DMS114 treated with DMSO at 0.1 percent for 48 hours (cell line): Measurements from ENCODE around the gene ANKFY1.

Experiments
- DNase-seq: peaks from one replicate; lab custom pipeline; 2025; ENCODE audit not compliant: unreplicated experiment; lab: John Stamatoyannopoulos, UW

Gene ANKFY1

DNA sequence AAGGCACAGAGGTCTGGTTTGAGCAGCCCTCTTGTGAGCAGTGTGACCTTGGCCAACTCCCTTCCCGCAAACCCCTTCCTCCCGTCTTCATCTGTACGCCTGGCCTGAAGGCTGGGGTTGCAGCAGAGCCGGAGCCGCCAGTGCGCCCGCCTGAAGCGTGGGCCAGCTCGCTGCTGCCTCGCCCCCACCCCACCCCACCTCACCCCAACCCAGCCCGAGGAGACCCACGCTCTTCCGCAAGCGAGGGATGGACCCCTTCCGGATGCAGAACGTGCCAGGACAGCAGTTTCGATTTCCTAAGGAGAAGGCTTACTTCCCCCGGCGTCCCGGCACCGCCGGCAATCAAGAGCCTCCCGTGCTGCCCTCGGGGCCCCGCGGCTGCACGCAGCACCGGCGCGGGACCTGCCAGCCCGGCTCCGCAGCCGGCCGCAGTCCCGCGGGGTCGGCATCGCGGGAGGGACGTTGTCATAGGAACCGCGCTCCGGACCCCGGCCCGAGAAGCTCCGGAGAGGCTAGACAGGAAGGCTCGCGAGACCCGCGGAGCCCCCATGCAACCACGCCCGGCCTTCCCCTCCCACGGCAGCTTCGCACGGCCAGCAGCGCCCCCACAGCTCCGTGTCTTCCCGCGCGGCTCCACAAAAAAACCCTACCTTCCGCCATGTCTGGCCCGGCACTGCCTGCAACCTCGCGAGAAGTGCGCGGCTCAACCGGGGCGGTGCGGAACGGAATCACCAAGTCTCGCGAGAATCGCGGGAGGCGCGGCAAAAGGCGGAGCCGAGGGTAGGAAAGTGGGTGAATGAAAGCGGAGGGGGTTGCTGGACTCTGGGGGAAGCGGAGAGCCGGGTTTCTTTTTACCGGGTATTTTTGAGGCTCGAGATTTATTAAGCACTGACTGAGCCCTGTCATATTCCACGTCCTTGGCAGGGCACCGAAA lies at the start of gene ANKFY1:
TSS of gene ANKFY1 (minus strand) at position 698 of the 934 bp plus-strand sequence. CDS start at position 660, 38 bp downstream.
- DNase-seq = peak; percentile 87

DNA sequence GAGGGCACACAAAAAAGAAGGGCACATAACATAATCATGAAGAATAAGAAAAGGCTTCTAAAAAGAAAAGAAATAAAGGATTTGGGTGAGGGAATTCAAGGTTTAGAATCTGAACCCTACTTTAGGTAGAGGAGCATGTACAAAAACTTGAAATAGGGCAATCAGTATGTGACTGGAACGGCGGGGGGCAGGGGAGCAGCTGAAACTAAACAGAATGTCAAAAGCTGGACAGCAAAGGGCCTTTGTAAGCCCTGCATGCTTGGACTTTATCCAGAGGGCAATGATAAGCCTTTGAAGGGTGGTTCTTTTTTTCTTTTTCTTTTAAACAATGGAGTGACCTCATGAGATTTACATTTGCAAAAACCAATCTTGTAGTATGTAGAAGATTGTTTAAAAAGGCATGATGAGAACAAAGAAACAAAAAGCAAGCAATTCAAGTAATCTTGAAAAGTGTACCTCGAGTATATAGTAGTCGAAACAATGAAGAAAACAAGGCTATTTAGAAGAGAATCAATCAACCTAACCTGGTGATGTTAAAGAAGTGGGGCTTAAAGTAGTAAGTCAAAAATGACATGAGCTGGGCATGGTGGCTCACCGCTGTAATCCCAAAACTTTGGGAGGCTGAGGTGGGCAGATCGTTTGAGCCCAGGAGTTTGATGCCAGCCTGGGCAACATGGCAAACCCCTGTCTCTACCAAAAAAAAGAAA lies 46.7 kb upstream of the ANKFY1 start:
- DNase-seq = no peak

DNA sequence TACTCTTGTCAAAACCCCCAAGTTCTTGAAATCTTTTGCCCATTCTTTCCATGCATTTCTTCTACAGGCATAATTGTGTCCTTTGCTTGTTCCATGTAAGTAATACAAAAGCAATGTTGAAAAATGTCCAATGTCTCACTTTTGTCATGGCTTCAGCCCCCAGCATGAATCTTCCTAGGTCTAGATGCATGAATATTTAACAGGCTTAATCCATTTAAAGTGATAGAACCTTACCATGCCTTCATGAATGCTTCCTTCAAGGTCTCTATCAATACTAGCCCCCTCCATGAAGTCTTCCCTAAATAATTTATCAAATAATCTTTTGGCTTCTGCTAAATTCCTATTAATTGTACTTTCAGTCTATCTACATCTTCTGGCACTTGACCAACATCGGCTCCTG lies 46.1 kb upstream of the ANKFY1 start:
- DNase-seq = no peak

GRCh38 chr17:4307179-4307930 lies 43.6 kb upstream of the ANKFY1 start:
- no peak for DNase-seq

DNA sequence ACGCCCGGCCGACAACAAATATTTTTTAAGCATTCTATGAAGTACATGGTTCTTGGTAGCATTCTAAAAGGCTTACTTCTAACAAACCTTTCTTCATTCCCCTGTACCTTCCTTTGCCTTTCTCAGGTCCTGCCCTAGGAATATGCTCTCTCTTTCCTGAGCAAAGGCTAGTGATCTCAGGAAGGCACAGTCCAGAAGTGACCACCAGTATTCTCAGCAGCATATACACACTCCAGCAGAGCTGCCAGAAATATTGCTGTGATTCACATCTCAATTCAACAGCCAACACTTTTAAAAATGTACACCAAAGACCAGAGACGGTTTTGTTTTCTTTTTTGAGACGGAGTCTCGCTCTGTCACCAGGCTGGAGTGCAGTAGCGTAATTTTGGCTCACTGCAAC lies 41.4 kb upstream of the ANKFY1 start:
- no peak for DNase-seq

- DNase-seq = peak; percentile 32
These were observed 40.7 kb upstream of the ANKFY1 start for GRCh38 chr17:4304417-4305027.

DNA sequence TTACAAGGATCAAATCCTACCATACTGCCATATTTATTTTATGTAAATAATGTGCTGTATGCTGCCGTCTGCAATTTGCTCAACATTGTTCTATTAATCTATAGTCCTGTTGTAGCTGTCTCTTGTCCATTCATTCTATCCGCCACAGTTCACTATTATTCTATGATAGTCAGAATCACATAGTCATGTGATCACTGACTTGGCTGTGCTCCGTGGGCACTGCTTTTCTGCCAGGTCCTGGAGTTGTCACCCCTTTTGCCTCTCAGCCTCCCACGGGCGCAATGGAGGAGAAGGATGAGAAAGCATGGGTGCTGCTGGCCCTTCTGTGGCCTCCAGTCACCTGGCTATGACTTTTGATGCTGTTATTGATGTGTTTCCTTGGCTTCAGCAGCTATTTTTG lies 37.3 kb upstream of the ANKFY1 start:
- no peak for DNase-seq

- DNase-seq = no peak
These were observed 33.6 kb upstream of the ANKFY1 start for GRCh38 chr17:4297351-4297750.

- DNase-seq = no peak
These were observed 31.9 kb upstream of the ANKFY1 start for GRCh38 chr17:4295686-4296085.

- no peak for DNase-seq
These were observed 29.8 kb upstream of the ANKFY1 start for GRCh38 chr17:4293572-4293971.

GRCh38 chr17:4287710-4288109 lies 23.9 kb upstream of the ANKFY1 start:
- no peak for DNase-seq

GRCh38 chr17:4276514-4276913 lies 12.7 kb upstream of the ANKFY1 start:
- DNase-seq = no peak

GRCh38 chr17:4272972-4273368 lies 9.2 kb upstream of the ANKFY1 start:
- DNase-seq = no peak

GRCh38 chr17:4272213-4272971 lies 8.6 kb upstream of the ANKFY1 start:
- DNase-seq = no peak

DNA sequence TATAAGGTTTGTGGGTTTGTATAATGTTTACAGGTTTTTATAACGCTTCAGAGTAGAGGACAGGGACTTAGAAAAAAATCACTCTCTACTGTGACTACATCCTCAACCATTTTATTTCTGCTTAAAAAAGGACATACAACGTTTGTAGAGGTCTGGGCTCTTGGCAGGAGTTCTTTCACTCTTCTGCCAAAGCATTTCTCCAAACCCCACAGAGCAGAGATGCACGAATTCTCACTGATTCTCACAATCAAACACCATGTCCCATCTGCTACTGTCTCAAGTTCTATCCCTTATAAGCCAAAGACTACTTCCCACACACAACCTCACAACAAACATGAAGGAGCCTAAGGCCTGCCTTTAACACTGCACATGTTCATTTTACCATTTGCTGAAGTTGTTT lies 7.0 kb upstream of the ANKFY1 start:
- no peak for DNase-seq

- DNase-seq = no peak
These were observed 6.1 kb upstream of the ANKFY1 start for GRCh38 chr17:4269915-4270314.

DNA sequence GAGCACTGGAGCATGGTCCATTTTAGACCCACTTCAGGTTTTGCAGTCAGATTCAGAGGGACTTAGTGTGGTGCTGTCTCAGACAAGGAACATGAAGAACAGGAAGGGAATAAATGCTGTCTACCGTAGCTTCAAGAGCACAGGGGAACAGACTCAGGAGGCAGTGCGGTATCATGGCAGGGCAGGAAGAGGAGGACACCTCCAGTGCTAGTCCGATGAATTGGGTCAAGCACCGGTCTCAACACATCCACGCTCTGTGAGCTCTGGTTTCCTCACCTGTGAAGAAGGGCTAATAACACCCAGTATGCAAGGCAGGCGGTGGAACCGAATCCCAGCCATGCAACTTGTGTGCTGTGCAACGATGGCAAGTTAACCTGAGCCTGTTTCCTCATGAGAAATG lies 3.6 kb upstream of the ANKFY1 start:
- no peak for DNase-seq

DNA sequence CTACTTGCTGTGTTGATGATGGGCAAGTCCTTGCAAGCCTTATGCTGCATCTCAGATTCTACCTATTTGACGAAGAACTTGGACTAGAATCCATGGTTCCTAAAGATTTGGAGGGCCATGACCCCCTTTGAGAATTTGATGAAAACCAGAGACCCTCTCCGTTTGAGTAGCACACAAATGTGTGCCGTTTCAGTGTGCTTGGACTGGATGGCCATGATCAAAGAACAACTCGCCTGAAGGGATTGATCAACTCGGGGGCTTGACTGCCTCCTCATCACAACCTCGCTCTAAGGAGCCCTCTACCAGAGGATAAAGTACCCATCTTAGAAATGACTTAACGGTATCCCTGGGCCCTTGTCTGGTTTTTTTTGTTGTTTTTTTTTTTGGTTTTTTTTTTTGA lies 2.8 kb upstream of the ANKFY1 start:
- DNase-seq = no peak

DNA sequence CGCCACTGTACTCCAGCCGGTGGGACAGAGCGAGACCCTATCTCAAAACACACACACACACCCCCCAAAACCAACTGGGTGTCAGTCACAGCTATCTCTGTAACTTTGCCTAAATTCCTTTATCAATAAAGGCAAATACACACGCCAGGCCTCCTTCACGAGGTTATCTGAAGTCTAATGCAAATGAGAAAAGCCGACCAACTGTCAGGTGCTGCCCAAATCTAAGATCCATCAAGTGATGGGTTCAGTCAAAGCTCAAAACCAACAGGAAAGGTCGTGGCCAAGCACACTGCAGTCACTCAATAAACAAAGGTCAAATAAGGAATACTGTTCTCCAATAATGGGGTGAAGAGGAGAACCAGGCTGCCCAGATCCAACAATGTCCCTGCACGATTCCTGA lies 1.1 kb downstream of the ANKFY1 start:
- no peak for DNase-seq

- no peak for DNase-seq
These were observed 2.3 kb downstream of the ANKFY1 start for GRCh38 chr17:4261452-4261851.
